Osteoblast (primary cell): ENCODE data around the gene ST6GALNAC2. TPM values are rescaled to one million over a fixed set of nuclear protein-coding genes. Genes with fewer than 3 reads are reported as not detected.

Experiments used
- DNase-seq: peaks from one replicate; pipeline ENCODE4 v3.0.0; 2011; ENCODE audit warnings: low spot score, mixed read lengths; ENCODE audit not compliant: insufficient read length; ENCODE audit errors: missing footprints
- H2AFZ ChIP-seq: 2 replicates; pipeline ENCODE4 v1.6.0; 2011; ENCODE audit warnings: mild to moderate bottlenecking, low read length
- H3K27ac ChIP-seq: 2 replicates; pipeline ENCODE4 v1.5.1; 2011; ENCODE audit warnings: mild to moderate bottlenecking, low read depth, low read length, moderate library complexity
- H3K27me3 ChIP-seq: 2 replicates; pipeline ENCODE4 v1.6.0; 2012; ENCODE audit warnings: mild to moderate bottlenecking, control low read depth, inconsistent platforms, low read length, moderate library complexity; ENCODE audit not compliant: insufficient read depth
- H3K36me3 ChIP-seq: 2 replicates; pipeline ENCODE4 v1.5.1; 2011; ENCODE audit warnings: mild to moderate bottlenecking, low read length, control low read depth, moderate library complexity; ENCODE audit not compliant: insufficient read depth
- H3K4me1 ChIP-seq: 2 replicates; pipeline ENCODE4 v1.5.1; 2011; ENCODE audit warnings: mild to moderate bottlenecking, low read length, control low read depth, moderate library complexity; ENCODE audit not compliant: insufficient read depth
- H3K4me2 ChIP-seq: 2 replicates; pipeline ENCODE4 v1.6.0; 2011; ENCODE audit warnings: mild to moderate bottlenecking, low read length; ENCODE audit not compliant: insufficient read depth
- H3K4me3 ChIP-seq: fragments of 200-600 bp; sonication (generic); 3 replicates; pipeline ENCODE4 v1.5.1; 2012; ENCODE audit warnings: mild to moderate bottlenecking, low read length, inconsistent platforms; ENCODE audit not compliant: insufficient read depth
- H3K79me2 ChIP-seq: 2 replicates; pipeline ENCODE4 v1.6.0; 2012; ENCODE audit warnings: mild to moderate bottlenecking, low read length, control low read depth, inconsistent platforms; ENCODE audit not compliant: insufficient read depth
- H3K9me3 ChIP-seq: 2 replicates; pipeline ENCODE4 v1.5.1; 2011; ENCODE audit warnings: low read depth, low read length, control low read depth
- H4K20me1 ChIP-seq: 2 replicates; pipeline ENCODE4 v1.6.0; 2012; ENCODE audit warnings: mild to moderate bottlenecking, low read length, control low read depth; ENCODE audit not compliant: insufficient read depth
- total RNA-seq: library from RNA; depleted of rRNA; stranded (reverse); fragments of >200 nt; gene quantifications from 2 replicates; pipeline ENCODE4 v1.2.3, GENCODE V29; 2012
- TF ChIP-seq, protein P1 (sequence below): IDR thresholded peaks from 2 replicates; pipeline ENCODE4 v1.5.1; 2011; ENCODE audit warnings: mild to moderate bottlenecking, low read depth, low read length, moderate library complexity; ENCODE audit errors: extremely low read depth

The ST6GALNAC2 gene
- total RNA-seq, 1 donor: 0.36 TPM

DNA sequence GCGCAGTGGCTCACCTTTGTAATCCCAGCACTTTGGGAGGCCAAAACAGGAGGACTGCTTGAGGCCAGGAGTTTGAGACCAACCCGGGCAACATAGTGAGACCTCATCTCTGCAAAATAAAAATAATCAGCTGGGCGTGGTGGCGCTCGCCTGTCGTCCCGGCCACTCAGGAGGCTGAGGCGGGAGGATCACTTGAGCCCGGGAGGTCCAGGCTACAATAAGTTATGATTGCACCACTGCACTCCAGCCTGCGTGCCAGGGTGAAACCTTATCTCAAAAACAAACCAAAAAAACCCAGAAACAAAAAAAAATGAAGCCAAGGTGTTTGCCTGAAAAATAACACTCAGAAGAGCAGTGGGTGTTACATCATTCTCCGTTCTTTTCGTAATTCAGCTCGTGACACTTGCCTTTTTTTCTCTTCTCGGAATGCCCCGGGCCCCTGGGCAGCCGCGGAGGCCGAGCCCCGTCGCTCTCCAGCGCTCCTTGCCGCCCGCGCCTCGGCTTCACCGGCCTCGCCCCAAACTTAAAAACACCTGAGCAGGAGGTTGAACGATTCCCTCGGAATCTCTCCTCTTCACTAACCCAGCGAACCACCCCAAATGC is 28.8 kb downstream of the ST6GALNAC2 start:
- H3K9me3 ChIP-seq: no peaks in the 10 kb centered on the region

GRCh38 chr17:76554131-76554530 is 31.5 kb downstream of the ST6GALNAC2 start:
- no peaks in the 10 kb centered on the region for H3K9me3 ChIP-seq
- no peak for DNase-seq
- no peak overlapping the region for H3K4me2 ChIP-seq
- H4K20me1 ChIP-seq: peaks cover 7% of the 10 kb centered on the region
- H2AFZ ChIP-seq: no peak overlapping the region
- TF ChIP-seq, protein P1, sequence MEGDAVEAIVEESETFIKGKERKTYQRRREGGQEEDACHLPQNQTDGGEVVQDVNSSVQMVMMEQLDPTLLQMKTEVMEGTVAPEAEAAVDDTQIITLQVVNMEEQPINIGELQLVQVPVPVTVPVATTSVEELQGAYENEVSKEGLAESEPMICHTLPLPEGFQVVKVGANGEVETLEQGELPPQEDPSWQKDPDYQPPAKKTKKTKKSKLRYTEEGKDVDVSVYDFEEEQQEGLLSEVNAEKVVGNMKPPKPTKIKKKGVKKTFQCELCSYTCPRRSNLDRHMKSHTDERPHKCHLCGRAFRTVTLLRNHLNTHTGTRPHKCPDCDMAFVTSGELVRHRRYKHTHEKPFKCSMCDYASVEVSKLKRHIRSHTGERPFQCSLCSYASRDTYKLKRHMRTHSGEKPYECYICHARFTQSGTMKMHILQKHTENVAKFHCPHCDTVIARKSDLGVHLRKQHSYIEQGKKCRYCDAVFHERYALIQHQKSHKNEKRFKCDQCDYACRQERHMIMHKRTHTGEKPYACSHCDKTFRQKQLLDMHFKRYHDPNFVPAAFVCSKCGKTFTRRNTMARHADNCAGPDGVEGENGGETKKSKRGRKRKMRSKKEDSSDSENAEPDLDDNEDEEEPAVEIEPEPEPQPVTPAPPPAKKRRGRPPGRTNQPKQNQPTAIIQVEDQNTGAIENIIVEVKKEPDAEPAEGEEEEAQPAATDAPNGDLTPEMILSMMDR: no peak
- H3K27ac ChIP-seq: no peak overlapping the region
- H3K79me2 ChIP-seq: peaks cover 25% of the 10 kb centered on the region
- H3K4me1 ChIP-seq: peaks cover 20% of the 10 kb centered on the region
- H3K36me3 ChIP-seq: no peaks in the 10 kb centered on the region
- H3K27me3 ChIP-seq: no peaks in the 10 kb centered on the region
- no peak overlapping the region for H3K4me3 ChIP-seq

More for the DNA sequence above, 28.8 kb downstream of the ST6GALNAC2 start:
- Histone ChIP-seq H2AFZ (peak overlapping the region; percentile 96), H3K36me3 (peaks cover 18% of the 10 kb centered on the region), H3K4me3 (peak overlapping the region; percentile 97), H3K4me1 (peaks cover 37% of the 10 kb centered on the region), H3K27ac (peak overlapping the region; percentile 98), H3K4me2 (peak overlapping the region; percentile 94), H3K79me2 (peaks cover 48% of the 10 kb centered on the region), H3K27me3 (no peaks in the 10 kb centered on the region), H4K20me1 (peaks cover 31% of the 10 kb centered on the region)
- DNase-seq: peak; percentile 17
- TF ChIP-seq, protein P1: no peak

GRCh38 chr17:76553178-76553908 is 32.3 kb downstream of the ST6GALNAC2 start:
- Histone ChIP-seq H3K4me2 (no peak overlapping the region), H3K36me3 (no peaks in the 10 kb centered on the region), H3K79me2 (peaks cover 17% of the 10 kb centered on the region), H3K9me3 (no peaks in the 10 kb centered on the region), H4K20me1 (no peaks in the 10 kb centered on the region), H3K27me3 (no peaks in the 10 kb centered on the region), H2AFZ (no peak overlapping the region), H3K4me3 (no peak overlapping the region), H3K4me1 (peaks cover 14% of the 10 kb centered on the region), H3K27ac (no peak overlapping the region)
- DNase-seq: no peak
- TF ChIP-seq, protein P1: no peak

DNA sequence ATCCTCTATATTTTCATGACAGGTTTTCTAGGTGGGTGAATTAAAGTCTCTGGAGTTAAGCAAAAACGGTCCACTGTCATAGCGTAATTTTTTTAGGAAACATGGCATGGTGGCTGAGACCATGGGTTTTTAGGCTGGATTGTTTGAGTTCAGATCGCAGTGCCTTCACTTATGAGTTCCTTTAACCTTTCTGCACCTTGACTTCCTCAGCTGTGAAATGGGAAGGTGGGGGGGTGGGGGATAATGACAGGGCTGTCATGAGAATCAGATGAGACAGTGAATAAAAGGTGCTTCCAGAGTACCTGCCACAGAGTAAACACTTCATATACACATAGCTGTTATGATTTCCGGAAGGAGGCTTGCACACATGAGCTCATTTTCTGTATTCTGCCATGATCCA is 34.0 kb downstream of the ST6GALNAC2 start:
- no peaks in the 10 kb centered on the region for H3K27me3 ChIP-seq
- H3K4me2 ChIP-seq: no peak overlapping the region
- no peak overlapping the region for H3K4me3 ChIP-seq
- TF ChIP-seq, protein P1: no peak
- no peaks in the 10 kb centered on the region for H4K20me1 ChIP-seq
- no peaks in the 10 kb centered on the region for H3K36me3 ChIP-seq
- DNase-seq: no peak
- H3K4me1 ChIP-seq: peaks cover 22% of the 10 kb centered on the region
- H2AFZ ChIP-seq: no peak overlapping the region
- no peaks in the 10 kb centered on the region for H3K9me3 ChIP-seq
- H3K27ac ChIP-seq: no peak overlapping the region
- H3K79me2 ChIP-seq: peaks cover 3% of the 10 kb centered on the region
